Kidney epithelial cell (primary cell): ENCODE data around the gene ZFAND3. TPM values are rescaled to one million over a fixed set of nuclear protein-coding genes. Genes with fewer than 3 reads are reported as not detected.

Experiments
- DNase-seq: peaks from one replicate; pipeline ENCODE4 v3.0.0-alpha.2; 2010; ENCODE audit warnings: low read depth
- H3K27me3 ChIP-seq: 2 replicates; pipeline ENCODE4 v1.6.0; 2011; ENCODE audit warnings: low read length; ENCODE audit not compliant: control insufficient read depth, insufficient read depth
- H3K36me3 ChIP-seq: 2 replicates; pipeline ENCODE4 v1.5.1; 2011; ENCODE audit warnings: low read length; ENCODE audit not compliant: control insufficient read depth, insufficient read depth
- H3K4me3 ChIP-seq: 2 replicates; pipeline ENCODE4 v1.5.1; 2011; ENCODE audit warnings: low read depth, mild to moderate bottlenecking, control low read depth, low read length
- total RNA-seq: library from RNA; depleted of rRNA; stranded (reverse); fragments of >200 nt; gene quantifications from 2 replicates; pipeline ENCODE4 v1.2.3, GENCODE V29; 2015
- TF ChIP-seq, protein P1 (sequence below): IDR thresholded peaks from 2 replicates; pipeline ENCODE4 v1.5.1; 2011; ENCODE audit warnings: mild to moderate bottlenecking, moderate library complexity, low read length, control low read depth, inconsistent platforms; ENCODE audit not compliant: insufficient read depth, poor library complexity, severe bottlenecking

The ZFAND3 gene
- total RNA-seq, 1 donor from 2014 or later: 49.4 TPM

DNA sequence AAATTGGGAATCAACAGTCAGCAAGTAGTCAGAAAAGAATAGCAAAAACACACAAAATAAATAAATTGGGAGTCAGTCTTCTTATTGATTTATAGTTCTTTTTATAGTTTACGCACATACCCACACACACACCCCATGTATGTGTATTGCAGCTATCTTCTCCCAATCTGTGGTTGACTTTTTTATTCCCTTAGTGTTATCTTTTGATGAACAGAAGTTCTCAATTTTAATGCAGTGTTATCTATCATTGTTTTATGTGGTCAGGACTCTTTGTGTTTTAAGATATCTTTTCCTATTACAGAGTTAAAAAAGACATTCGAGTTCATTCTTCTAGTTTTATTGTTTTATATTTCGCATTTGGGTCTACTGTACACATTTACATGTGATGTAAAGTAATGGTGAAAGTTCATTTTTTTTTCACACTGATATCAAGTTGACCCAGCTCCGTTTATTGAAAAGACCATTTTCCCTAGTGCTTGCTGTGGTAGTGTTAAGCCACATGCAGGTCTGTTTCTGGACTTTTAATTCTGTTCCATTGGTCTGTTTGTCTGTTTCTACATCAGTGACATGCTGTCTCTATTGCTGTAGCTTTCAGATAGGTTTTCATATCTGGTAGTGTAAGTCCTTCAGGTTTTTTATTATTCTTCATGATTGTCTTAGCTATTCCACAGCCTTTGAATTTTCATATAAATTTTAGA, 78.4 kb downstream of the ZFAND3 start:
- Histone ChIP-seq H3K27me3 (no peaks in the 10 kb centered on the region), H3K36me3 (no peaks in the 10 kb centered on the region), H3K4me3 (no peak overlapping the region)
- DNase-seq: no peak
- TF ChIP-seq, protein P1, sequence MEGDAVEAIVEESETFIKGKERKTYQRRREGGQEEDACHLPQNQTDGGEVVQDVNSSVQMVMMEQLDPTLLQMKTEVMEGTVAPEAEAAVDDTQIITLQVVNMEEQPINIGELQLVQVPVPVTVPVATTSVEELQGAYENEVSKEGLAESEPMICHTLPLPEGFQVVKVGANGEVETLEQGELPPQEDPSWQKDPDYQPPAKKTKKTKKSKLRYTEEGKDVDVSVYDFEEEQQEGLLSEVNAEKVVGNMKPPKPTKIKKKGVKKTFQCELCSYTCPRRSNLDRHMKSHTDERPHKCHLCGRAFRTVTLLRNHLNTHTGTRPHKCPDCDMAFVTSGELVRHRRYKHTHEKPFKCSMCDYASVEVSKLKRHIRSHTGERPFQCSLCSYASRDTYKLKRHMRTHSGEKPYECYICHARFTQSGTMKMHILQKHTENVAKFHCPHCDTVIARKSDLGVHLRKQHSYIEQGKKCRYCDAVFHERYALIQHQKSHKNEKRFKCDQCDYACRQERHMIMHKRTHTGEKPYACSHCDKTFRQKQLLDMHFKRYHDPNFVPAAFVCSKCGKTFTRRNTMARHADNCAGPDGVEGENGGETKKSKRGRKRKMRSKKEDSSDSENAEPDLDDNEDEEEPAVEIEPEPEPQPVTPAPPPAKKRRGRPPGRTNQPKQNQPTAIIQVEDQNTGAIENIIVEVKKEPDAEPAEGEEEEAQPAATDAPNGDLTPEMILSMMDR: no peak

DNA sequence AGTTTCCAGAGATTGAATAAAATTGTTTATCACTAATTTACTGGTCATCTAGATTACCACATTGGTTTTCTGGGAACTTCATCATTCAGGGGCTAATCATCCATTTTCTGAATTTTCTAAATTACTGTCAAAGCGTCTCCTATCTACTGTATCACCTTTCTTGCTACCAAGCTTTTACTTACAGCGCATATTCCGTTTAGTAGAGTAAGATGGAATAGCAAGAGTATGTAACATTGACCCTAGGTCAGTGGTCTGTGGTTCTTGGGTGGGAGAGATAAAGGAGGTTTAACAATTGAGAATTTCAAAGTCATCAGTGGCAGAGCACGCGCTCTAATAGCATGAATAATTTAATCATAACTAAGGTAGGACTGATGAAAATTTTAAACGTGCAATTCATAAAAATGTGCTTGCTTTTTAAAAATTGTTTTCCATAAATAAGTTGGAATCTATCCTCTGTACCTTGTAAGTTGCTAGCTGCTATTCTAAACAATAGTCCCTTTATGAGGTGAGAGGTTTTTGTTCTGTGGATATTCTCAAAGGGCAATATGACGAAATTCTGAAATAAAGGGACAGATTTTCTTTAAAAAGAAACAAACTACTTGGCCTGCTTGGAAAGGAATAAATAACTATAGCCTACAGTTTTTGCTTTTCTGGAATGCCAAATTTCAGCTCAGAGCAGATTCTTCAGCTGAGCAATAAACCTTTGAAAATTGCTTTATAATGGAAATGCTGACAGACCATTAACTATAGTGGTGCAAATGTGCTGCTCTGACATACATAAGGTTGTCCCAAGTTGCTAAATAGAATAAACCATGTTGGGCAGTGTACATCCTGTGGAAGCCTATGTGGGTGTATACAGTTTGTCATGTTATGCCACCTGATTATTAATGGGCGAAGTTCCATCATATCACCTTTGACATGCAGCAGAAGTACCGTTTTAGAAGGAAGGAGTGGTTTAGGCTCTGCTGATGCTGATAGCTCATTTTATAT, 84.1 kb downstream of the ZFAND3 start:
- no peaks in the 10 kb centered on the region for H3K27me3 ChIP-seq

DNA sequence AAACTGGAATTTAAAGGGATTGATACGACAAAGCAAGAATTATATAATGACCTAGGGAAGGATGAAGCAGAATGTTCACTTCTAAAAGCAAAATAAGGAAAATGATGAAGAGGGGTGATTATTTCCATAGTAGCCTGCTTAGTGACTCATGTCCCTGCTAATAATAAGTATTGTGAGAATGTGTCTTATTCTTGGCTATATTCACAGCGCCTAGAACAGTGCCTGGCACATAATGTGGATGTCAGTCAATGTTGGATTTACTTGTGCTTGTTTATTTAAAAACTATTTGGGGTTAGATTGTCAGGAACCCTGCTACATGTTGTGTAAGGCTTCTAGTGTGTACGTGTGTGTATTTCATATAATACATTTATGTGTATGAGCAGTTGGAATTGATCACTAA, 85.1 kb downstream of the ZFAND3 start:
- TF ChIP-seq, protein P1: no peak
- Histone ChIP-seq H3K27me3 (no peaks in the 10 kb centered on the region), H3K36me3 (no peaks in the 10 kb centered on the region), H3K4me3 (no peak overlapping the region)
- no peak for DNase-seq

More for the DNA sequence above, 84.1 kb downstream of the ZFAND3 start:
- no peaks in the 10 kb centered on the region for H3K36me3 ChIP-seq
- TF ChIP-seq, protein P1: no peak
- H3K4me3 ChIP-seq: no peak overlapping the region
- DNase-seq: no peak

DNA sequence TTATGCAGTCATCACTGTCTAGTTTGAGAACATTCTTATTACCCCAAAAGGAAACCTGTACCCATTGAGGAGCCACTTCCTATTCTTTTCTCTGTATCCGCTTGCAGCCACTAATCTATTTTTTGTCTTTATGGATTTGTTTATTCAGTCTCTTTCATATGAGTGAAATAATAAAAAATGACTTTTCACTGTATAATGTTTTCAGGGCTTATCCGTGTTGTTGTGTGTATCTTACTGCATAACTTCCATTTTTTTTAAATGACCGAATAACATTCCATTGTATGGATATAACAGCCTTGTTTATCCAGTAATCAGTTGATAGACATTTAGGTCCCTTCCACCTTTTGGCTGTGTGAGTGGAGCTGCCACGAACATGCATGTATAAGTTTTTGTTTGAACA, 86.6 kb downstream of the ZFAND3 start:
- no peak overlapping the region for H3K4me3 ChIP-seq
- no peaks in the 10 kb centered on the region for H3K27me3 ChIP-seq
- TF ChIP-seq, protein P1: no peak
- no peak for DNase-seq
- H3K36me3 ChIP-seq: no peaks in the 10 kb centered on the region

- DNase-seq: no peak
- no peak overlapping the region for H3K4me3 ChIP-seq
- TF ChIP-seq, protein P1: no peak
- no peaks in the 10 kb centered on the region for H3K27me3 ChIP-seq
- H3K36me3 ChIP-seq: no peaks in the 10 kb centered on the region
Measured at GRCh38 chr6:37910998-37911397, 91.5 kb downstream of the ZFAND3 start.
